ENCODE data around the gene TLNRD1. TPM values are rescaled to one million over a fixed set of nuclear protein-coding genes. Genes with fewer than 3 reads are reported as not detected.
A peak's percentile ranks its signal among the peaks of the same experiment; 100 is the strongest.

TLNRD1 gene
- polyA plus RNA-seq, 3 donors, result 7.6 to 12.2 (median 9.6) TPM

- DNase-seq, result no peak
Measured at GRCh38 chr15:80971143-80971542, 29.6 kb upstream of the TLNRD1 start.

- DNase-seq, result no peak
Measured at GRCh38 chr15:80972276-80972675, 28.4 kb upstream of the TLNRD1 start.

GRCh38 chr15:80974914-80975313 is 25.8 kb upstream of the TLNRD1 start:
- DNase-seq, result no peak

GRCh38 chr15:80976851-80977250 is 23.9 kb upstream of the TLNRD1 start:
- no peak for DNase-seq

GRCh38 chr15:80977627-80978036 is 23.1 kb upstream of the TLNRD1 start:
- DNase-seq, result no peak

GRCh38 chr15:80978685-80979329 is 21.9 kb upstream of the TLNRD1 start:
- no peak for DNase-seq

- no peak for DNase-seq
Measured at GRCh38 chr15:80979538-80980200, 21.1 kb upstream of the TLNRD1 start.

GRCh38 chr15:80982205-80982604 is 18.5 kb upstream of the TLNRD1 start:
- DNase-seq, result no peak

GRCh38 chr15:80982839-80983238 is 17.9 kb upstream of the TLNRD1 start:
- no peak for DNase-seq

GRCh38 chr15:80984856-80985255 is 15.9 kb upstream of the TLNRD1 start:
- DNase-seq, result no peak

GRCh38 chr15:80985981-80986380 is 14.7 kb upstream of the TLNRD1 start:
- DNase-seq, result no peak

GRCh38 chr15:80986487-80986886 is 14.2 kb upstream of the TLNRD1 start:
- DNase-seq, result no peak

GRCh38 chr15:80988148-80988796 is 12.5 kb upstream of the TLNRD1 start:
- no peak for DNase-seq

GRCh38 chr15:80989081-80989517 is 11.6 kb upstream of the TLNRD1 start:
- DNase-seq, result no peak

GRCh38 chr15:80989518-80990478 is 10.9 kb upstream of the TLNRD1 start, which contains the start of gene MESD:
TSS of gene MESD (minus strand) at chr15:80989819. CDS start at chr15:80989791, 28 bp downstream.
- peak; percentile 96 for DNase-seq

- no peak for DNase-seq
Measured at GRCh38 chr15:80990955-80991354, 9.8 kb upstream of the TLNRD1 start.

GRCh38 chr15:80991421-80991820 is 9.3 kb upstream of the TLNRD1 start:
- no peak for DNase-seq

- DNase-seq, result no peak
Measured at GRCh38 chr15:80992006-80992405, 8.7 kb upstream of the TLNRD1 start.

- no peak for DNase-seq
Measured at GRCh38 chr15:80992441-80992840, 8.3 kb upstream of the TLNRD1 start.

GRCh38 chr15:80996247-80996646 is 4.5 kb upstream of the TLNRD1 start:
- no peak for DNase-seq

- DNase-seq, result no peak
Measured at GRCh38 chr15:80997692-80998091, 3.0 kb upstream of the TLNRD1 start.

GRCh38 chr15:80998251-80998650 is 2.5 kb upstream of the TLNRD1 start:
- no peak for DNase-seq
